ENCODE measurements around the gene PAK5.

Gene PAK5

GRCh38 chr20:9574776-9575175, 264.1 kb downstream of the PAK5 start:
- no peak for DNase-seq (ENCODE audit: low spot score)

GRCh38 chr20:9574181-9574580, 264.7 kb downstream of the PAK5 start:
- no peak for DNase-seq (ENCODE audit: low spot score)

- DNase-seq (ENCODE audit: low spot score), result no peak
Measured at GRCh38 chr20:9573335-9574151, 265.3 kb downstream of the PAK5 start.

GRCh38 chr20:9572670-9573069, 266.2 kb downstream of the PAK5 start:
- no peak for DNase-seq (ENCODE audit: low spot score)

GRCh38 chr20:9571783-9572182, 267.1 kb downstream of the PAK5 start:
- no peak for DNase-seq (ENCODE audit: low spot score)

- no peak for DNase-seq (ENCODE audit: low spot score)
Measured at GRCh38 chr20:9570612-9571011, 268.3 kb downstream of the PAK5 start.

- no peak for DNase-seq (ENCODE audit: low spot score)
Measured at GRCh38 chr20:9566977-9567376, 271.9 kb downstream of the PAK5 start.

- DNase-seq (ENCODE audit: low spot score), result no peak
Measured at GRCh38 chr20:9565910-9566550, 272.8 kb downstream of the PAK5 start.

- DNase-seq (ENCODE audit: low spot score), result no peak
Measured at GRCh38 chr20:9557411-9557810, 281.5 kb downstream of the PAK5 start.

GRCh38 chr20:9555781-9556180, 283.1 kb downstream of the PAK5 start:
- no peak for DNase-seq (ENCODE audit: low spot score)

- DNase-seq (ENCODE audit: low spot score), result peak; percentile 21
Measured at GRCh38 chr20:9551808-9552550, 286.9 kb downstream of the PAK5 start.

- DNase-seq (ENCODE audit: low spot score), result no peak
Measured at GRCh38 chr20:9550871-9551270, 288.0 kb downstream of the PAK5 start.

- no peak for DNase-seq (ENCODE audit: low spot score)
Measured at GRCh38 chr20:9550283-9550682, 288.6 kb downstream of the PAK5 start.

- no peak for DNase-seq (ENCODE audit: low spot score)
Measured at GRCh38 chr20:9543214-9543613, 295.7 kb downstream of the PAK5 start.

GRCh38 chr20:9535449-9535848, 303.4 kb downstream of the PAK5 start:
- DNase-seq (ENCODE audit: low spot score), result no peak

GRCh38 chr20:9534025-9534424, 304.9 kb downstream of the PAK5 start:
- no peak for DNase-seq (ENCODE audit: low spot score)

- DNase-seq (ENCODE audit: low spot score), result no peak
Measured at GRCh38 chr20:9532069-9532838, 306.6 kb downstream of the PAK5 start.

- no peak for DNase-seq (ENCODE audit: low spot score)
Measured at GRCh38 chr20:9531581-9531980, 307.3 kb downstream of the PAK5 start.

GRCh38 chr20:9523636-9524035, 315.2 kb downstream of the PAK5 start:
- DNase-seq (ENCODE audit: low spot score), result no peak

GRCh38 chr20:9520086-9520485, 318.8 kb downstream of the PAK5 start:
- DNase-seq (ENCODE audit: low spot score), result no peak

GRCh38 chr20:9518576-9519175, 320.2 kb downstream of the PAK5 start:
- no peak for DNase-seq (ENCODE audit: low spot score)

Data from COLO829 (cell line).